ENCODE data around the gene EPB41L3.
A peak's percentile ranks its signal among the peaks of the same experiment; 100 is the strongest.
"Not testable (repeated sequence)": the region's sequence is repeated elsewhere in the genome, so short reads cannot be mapped to it uniquely, and the experiment has no call there.

EPB41L3 gene

GRCh38 chr18:5534845-5535244 is 9.0 kb downstream of the EPB41L3 start:
- no peak for DNase-seq
- intact Hi-C loops (cut with DNase I): no loop called here

- no peak for DNase-seq
- intact Hi-C loops (cut with DNase I): no loop called here
Observed at GRCh38 chr18:5532066-5532465, 11.7 kb downstream of the EPB41L3 start.

GRCh38 chr18:5530629-5531178 is 13.1 kb downstream of the EPB41L3 start:
- intact Hi-C loops (cut with DNase I): no loop called here
- no peak for DNase-seq

- intact Hi-C loops (cut with DNase I): no loop called here
- DNase-seq: no peak
Observed at GRCh38 chr18:5529471-5529870, 14.3 kb downstream of the EPB41L3 start.

GRCh38 chr18:5527603-5528002 is 16.2 kb downstream of the EPB41L3 start:
- DNase-seq: no peak
- intact Hi-C loops (cut with DNase I): no loop called here

- intact Hi-C loops (cut with DNase I): no loop called here
- DNase-seq: no peak
Observed at GRCh38 chr18:5524660-5525059, 19.1 kb downstream of the EPB41L3 start.

GRCh38 chr18:5521000-5521399 is 22.8 kb downstream of the EPB41L3 start:
- DNase-seq: no peak
- intact Hi-C loops (cut with DNase I): no loop called here

GRCh38 chr18:5520464-5520863 is 23.3 kb downstream of the EPB41L3 start:
- intact Hi-C loops (cut with DNase I): no loop called here
- no peak for DNase-seq

GRCh38 chr18:5519448-5520298 is 24.1 kb downstream of the EPB41L3 start:
- intact Hi-C loops (cut with DNase I): no loop called here
- DNase-seq: no peak

- intact Hi-C loops (cut with DNase I): no loop called here
- peak in 1 of 10 donors; percentile 67 for DNase-seq
Observed at GRCh38 chr18:5518899-5519371, 24.9 kb downstream of the EPB41L3 start.

GRCh38 chr18:5518179-5518770 is 25.5 kb downstream of the EPB41L3 start:
- DNase-seq: no peak
- intact Hi-C loops (cut with DNase I): no loop called here

GRCh38 chr18:5516841-5517240 is 27.0 kb downstream of the EPB41L3 start:
- intact Hi-C loops (cut with DNase I): no loop called here
- no peak for DNase-seq

GRCh38 chr18:5515011-5515784 is 28.6 kb downstream of the EPB41L3 start:
- no peak for DNase-seq
- intact Hi-C loops (cut with DNase I): no loop called here

GRCh38 chr18:5513947-5514346 is 29.9 kb downstream of the EPB41L3 start:
- DNase-seq: no peak
- intact Hi-C loops (cut with DNase I): no loop called here

GRCh38 chr18:5512176-5512575 is 31.6 kb downstream of the EPB41L3 start:
- intact Hi-C loops (cut with DNase I): no loop called here

GRCh38 chr18:5511541-5511940 is 32.3 kb downstream of the EPB41L3 start:
- DNase-seq; intact Hi-C loops (cut with DNase I): not testable (repeated sequence)

More at GRCh38 chr18:5512176-5512575, 31.6 kb downstream of the EPB41L3 start:
- DNase-seq: no peak

GRCh38 chr18:5510135-5510846 is 33.5 kb downstream of the EPB41L3 start:
- DNase-seq: no peak
- intact Hi-C loops (cut with DNase I): no loop called here

- intact Hi-C loops (cut with DNase I): no loop called here
- DNase-seq: no peak
Observed at GRCh38 chr18:5508821-5509220, 35.0 kb downstream of the EPB41L3 start.

- intact Hi-C loops (cut with DNase I): no loop called here
- no peak for DNase-seq
Observed at GRCh38 chr18:5507756-5508155, 36.0 kb downstream of the EPB41L3 start.

- intact Hi-C loops (cut with DNase I): no loop called here
- DNase-seq: peak in 4 of 10 donors; percentile 44 to 86 (median 82)
Observed at GRCh38 chr18:5506174-5506573, 37.6 kb downstream of the EPB41L3 start.
